HG02678 (cell line): ENCODE data around the gene NQO1.
"Not testable (repeated sequence)": the region's sequence is repeated elsewhere in the genome, so short reads cannot be mapped to it uniquely, and the experiment has no call there.

Experiments
- ATAC-seq: cut with Tn5 transposase; IDR thresholded peaks from one replicate; pipeline ENCODE4 v1.9.1; 2021; ENCODE audit warnings: mild to moderate bottlenecking, moderate library complexity; ENCODE audit not compliant: unreplicated experiment

The NQO1 gene

DNA sequence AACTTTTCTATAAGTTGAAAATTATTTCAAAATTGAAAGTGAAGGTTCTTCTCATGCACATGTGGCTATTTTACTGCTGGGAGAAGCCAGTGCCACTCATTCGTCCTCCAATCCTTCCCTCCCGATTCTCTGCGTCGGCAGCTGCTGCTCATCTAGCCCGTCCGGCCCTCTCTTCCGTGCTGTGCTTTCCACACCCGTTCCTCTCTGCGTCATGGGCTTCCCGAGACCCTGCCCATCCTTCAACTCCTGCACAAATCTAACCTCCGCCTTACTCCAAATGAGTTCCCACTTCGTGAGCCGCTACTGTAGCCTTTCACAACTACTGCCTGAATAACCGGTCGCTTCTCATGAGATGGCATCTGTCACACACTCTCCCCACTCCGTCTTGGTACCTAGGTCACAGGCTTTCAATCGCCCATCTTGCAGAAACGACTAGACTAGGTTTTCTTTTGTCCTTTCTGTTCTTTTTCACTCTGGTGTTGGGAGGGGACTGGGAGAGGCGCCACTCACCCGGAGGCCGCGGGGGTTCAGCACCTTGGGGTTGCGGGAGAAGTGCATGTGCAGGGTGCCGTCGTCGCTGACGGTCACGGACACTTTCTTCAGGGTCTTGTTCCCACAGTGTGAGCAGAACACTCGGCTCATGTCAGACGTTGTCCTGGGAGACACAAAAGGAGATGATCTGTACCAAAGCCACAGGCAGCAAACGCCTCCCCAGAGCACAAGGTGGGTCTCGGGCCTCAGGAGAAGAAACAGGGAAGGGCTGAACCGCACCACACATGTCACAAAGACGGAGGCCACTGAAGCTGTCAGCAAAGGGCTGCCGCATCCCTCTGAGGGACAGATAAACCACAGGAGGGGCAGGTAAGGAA lies 18.2 kb upstream of the NQO1 start:
- no peak for ATAC-seq

DNA sequence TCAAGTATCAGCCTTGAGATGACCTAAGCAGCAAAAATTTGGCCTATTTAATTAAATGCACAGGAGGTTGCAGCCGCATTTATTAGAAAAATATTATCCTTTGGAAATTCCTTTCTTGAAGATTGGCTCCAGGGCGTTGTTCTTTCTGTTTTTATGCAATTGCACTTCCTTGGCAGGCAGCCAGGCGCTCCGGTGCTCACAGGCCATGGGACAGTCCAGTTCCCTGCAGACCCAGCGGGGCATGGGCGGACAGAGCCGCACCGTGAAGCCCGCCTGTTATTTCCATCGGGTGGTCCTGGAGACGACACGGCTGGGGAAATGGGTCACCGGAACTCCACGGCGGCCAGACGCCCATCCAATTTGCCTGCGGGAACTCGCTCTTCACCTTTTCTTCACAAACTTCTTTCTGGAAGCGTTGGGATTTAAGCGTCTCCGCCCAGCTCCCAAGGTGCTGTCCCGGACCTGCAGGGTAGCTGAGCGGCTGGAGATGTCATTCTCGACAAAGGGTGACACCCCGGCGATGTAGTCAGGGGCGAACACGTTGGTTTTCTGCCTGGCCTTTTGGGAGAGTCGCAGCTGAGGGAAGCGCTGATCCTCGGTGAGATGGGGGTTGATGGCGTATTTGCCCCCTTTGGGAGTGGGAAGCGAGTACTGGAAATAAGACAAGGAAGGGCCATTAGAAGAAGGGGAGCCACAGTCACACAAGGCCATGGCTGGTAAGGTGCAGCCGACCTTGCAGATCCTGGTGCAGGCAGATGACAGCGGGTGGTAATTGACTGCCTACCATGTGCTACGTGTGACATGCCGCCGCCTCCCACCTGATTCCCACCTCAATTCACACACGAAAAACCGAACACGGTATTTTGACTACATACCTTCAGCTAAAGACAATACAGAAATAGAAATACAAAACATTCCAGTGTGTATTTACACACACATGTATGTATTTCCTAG lies 15.9 kb upstream of the NQO1 start:
- ATAC-seq = no peak

DNA sequence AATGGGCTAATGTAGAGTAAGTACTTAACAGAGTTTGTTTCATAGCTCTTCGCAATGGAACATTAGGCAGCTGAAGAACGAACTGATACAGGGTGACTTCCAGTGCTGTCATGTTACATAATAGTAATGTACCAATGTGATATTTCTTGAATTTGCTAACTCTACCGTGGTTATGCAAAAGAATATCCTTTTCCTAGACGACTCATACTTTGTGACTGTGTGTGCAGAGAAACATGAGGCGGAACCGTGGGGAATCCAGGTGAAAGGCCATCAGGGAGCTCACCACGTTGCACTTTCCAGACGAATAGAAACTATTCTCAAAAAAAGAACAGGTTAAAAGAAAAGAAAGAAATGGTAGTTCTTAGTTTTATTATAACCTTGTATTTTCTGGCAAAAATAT lies 15.2 kb upstream of the NQO1 start:
- ATAC-seq = no peak

DNA sequence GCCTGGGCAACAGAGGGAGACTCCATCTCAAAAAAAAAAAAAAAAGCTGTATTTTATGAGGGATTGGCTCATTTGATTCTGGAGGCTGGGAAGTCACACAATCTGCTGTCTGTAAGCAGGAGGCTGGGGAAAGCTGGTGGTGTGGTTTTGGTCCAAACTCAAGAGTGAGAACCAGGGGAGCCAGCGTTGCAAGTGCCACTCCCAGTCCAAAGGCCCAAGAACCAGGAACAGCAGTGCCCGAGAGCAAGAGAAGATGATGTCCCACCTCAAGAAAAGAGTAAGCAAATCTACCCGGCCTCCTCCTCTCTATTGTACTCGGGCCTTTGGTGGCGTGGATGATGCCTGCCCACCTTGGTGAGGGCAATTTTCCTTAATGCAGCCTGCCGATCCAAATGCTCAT lies 5.7 kb upstream of the NQO1 start:
- no peak for ATAC-seq

DNA sequence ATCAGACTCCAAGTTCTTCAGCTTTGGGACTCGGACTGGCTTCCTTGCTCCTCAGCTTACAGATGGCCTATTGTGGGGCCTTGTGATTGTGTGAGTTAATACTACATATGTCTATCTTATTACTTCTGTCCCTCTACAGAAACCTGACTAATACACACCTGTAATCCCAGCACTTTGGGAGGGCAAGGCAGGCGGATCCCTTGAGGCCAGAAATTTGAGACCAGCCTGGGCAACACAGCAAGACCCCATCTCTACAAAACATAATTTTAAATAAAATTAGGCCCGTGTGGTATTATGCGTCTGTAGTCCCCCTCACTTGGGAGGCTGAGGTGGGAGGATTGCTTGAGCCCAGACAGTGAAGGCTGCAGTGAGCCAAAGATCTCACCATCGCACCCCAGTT lies 4.9 kb upstream of the NQO1 start:
- not testable (repeated sequence) for ATAC-seq

DNA sequence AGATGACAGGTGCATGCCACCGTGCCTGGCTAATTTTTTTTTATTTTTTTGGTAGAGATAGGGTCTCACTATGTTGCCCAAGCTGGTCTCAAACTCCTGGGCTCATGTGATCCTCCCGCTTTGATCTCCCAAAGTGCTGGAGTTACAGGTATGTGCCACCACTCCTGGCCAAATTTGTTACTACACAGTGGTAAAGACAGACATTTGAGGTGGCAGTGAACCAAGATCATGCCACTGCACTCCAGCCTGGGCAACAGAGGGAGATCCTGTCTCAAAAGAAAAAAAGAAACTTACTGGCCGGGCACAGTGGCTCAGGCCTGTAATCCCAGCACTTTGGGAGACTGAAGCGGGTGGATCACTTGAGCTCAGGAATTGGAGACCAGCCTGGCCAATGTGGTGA lies 2.7 kb upstream of the NQO1 start:
- not testable (repeated sequence) for ATAC-seq

DNA sequence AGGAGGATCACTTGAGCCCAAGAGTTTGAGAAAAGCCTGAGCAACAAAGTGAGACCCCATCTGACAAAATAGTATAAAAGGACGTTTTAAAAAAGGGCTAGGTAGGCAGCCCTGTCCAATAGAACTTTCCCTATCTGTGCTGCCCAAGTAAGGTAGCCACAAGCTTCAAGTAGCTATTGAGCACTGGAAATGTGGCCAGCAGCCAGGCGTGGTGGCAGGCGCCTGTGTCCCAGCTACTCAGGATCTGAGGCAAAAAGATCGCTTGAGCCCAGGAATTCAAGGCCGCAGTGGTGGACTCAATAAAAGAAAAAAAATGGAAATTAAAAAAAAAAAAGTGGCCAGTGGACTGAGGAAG lies 1.5 kb upstream of the NQO1 start:
- ATAC-seq = no peak

DNA sequence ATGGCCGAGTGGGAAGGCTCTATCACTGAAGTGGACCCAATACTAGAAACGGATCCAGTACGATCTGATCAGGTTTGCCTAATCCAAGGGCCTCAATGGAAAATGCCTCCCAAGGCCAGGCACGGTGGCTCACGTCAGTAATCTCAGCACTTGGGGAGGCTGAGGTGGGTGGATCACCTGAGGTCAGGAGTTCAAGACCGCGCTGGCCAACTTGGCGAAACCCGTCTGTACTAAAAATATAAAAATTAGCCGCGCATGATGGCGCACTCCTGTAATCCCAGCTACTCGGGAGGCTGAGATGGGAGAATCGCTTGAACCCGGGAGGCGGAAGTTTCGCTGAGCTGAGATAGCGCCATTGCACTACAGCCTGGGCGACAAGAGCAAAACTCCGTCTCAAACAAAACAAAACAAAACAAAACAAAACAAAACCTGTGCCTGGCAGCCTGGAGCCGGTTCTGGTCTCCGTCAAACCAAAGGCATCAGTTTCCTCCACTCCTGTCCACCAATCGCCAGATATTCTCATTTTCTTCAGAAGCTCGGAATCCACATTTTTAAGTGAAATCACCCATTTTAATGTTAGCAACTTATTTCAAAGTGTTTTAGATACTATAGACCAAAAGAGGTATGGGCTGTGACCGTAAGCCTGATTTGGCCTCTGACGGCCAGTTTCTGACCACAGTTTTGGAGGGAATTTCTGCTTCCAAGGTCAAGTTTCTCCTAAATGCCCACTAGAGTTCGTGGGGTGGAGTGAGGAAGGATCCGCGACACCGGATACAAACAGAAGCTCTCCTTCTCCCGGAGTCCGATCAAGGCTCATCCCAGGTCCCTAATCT lies 664 bp downstream of the NQO1 start:
- no peak for ATAC-seq

DNA sequence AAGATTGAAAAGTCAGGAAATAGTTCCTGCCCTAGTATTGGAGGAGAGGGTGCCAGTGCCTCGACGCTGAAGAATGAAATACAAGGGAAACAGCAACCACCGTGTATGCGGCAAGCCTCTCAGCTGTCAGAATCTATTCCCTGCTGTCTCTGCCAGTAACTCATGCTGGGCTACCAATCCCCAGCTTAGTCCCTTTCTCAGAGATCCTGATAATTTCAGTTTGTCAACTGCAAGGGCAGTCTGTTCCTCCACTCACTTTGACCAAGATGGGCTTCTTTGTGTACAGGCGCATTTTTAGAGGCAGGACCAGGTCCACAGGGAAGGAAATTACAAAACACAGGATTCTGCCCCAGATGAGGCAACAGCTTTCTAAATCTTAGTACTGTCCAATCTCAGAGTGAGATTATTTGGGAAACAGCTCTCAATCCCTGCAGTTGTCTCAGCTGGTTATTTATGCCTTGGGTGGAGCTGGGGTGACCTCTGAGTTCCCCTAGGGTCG lies 1.3 kb downstream of the NQO1 start:
- no peak for ATAC-seq

DNA sequence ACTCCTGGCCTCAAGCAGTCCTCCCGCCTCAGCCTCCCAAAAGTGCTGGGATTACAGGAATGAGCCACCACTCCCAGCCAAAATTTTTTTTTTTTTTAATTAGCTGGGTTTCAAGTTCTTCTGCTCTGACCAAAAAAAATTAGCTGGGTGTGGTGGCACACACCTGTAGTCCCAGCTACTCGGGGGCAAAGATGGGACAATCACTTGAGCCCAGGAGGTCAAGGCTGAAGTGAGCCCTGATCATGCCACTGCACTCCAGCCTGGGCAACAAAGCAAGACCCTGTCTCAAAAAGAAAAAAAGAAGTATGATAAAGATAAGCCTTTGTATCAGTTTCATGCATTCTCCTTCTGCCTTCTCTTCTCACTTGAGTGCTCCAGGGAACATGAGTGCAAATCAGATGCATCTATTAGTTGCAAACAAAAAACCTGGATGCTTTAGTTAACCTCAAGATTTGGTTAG lies 1.9 kb downstream of the NQO1 start:
- no peak for ATAC-seq

DNA sequence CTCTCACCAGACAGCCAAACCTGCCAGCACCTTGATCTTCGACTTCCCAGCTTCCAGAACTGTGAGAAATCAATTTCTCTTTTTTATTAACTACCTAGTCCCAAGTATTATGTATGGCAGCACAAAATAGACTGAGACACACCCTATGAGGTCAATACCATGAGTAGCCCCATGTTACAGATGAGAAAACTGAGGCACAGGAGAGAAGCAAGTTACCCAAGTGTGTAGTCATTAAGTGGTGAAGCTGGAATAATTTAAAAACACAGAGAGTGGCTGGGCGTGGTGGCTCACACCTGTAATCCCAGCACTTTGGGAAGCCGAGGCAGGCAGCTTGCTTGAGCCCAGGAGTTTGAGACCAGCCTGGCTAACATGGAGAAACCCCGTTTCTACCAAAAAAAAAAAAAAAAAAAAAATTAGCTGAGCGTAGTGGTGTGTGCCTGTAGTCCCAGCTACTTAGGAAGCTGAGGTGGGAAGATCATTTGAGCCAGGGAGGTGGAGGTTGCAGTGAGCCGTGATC lies 4.9 kb downstream of the NQO1 start:
- ATAC-seq = no peak

DNA sequence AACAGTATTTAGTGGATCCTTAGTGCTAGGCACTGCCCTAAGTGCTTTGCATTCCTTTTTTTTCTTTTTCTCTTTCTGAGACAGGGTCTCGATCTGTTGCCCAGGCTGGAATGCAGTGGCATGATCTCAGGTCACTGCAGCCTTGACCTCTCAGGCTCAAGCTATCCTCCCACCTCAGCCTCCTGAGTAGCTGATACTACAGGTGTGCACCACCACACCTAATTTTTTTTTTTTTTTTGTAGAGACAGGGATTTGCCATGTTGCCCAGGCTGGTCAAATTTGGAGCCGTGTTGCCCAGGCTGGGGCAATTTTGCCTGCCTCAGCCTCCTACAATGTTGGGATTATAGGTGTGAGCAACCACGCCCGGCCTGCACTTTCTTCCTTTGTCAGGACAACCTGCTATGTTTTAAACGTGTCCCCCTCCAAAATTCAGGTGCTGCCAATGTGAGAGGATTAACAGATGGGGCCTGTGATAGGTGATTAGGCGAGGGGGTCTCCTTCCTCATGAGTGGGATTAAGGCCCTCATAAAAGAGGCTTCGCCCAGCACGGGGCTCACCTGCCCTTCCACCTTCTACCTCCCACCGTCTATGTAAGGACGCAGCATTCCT lies 5.4 kb downstream of the NQO1 start:
- ATAC-seq = no peak

DNA sequence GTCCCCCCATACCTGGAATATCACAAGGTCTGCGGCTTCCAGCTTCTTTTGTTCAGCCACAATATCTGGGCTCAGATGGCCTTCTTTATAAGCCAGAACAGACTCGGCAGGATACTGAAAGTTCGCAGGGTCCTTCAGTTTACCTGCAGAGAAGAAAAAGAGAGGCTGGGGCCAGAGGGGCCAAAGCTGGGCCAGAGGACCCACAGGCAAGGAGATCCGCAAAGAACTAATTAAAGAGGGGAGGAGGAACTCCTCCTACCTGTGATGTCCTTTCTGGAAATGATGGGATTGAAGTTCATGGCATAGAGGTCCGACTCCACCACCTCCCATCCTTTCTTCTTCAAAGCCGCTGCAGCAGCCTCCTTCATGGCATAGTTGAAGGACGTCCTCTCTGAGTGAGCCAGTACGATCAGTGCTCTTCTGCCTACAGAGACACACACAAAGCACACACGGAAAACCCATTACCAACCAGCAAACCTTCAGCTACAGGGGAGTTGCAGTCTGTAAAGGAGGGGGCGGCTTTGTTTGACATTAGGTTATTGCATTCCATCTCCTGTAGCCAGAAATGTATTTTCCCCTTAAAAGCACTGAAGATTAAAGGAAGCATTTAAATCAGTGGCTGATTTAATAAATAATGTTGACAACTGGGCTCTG lies 8.1 kb downstream of the NQO1 start:
- ATAC-seq = no peak

DNA sequence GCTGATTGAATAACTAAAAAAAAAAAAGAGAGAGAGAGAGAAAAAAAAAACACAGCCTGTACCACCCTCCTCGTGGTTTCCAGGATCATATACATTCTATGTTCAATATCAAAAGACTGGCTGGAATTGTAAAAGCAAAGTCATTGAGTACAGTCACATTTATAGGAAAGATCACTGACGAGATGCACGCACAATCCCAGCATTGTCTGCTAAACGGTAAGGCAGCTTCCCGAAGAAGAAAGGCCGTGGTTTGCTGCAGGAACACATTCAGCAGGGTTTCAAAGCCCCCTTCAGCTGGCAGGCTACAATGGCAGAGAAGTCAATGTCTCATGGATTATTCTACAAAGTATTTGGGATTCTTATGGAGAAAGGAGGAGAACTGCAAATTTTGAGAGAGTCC lies 9.3 kb downstream of the NQO1 start:
- no peak for ATAC-seq

DNA sequence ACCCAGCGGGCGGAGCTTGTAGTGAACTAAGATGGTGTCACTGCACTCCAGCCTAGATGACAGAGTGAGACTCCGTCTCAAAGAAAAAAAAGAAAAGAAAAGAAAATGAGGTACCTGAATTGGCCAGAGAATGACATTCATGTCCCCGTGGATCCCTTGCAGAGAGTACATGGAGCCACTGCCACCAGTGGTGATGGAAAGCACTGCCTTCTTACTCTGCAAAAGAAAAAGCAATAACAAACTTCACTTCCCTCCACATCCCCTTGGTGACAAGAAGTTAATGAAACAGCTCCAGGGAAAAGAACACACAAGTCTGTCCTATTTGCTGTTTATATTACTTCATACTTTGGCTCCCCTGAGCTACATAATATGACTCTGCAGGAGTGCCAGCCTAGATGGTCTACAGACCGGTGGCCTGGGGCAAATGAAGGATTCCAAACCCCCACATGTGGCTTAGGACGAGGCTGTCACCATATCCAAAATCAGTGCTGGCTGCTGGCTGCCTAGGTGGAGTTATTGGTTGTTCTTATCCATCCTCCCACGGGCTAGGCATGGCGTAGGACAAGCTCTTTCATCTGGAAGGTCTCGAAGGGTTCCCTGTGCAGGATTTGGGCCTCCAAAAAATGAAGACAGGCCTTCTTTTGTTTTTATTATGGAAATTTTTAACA lies 13.3 kb downstream of the NQO1 start:
- no peak for ATAC-seq

DNA sequence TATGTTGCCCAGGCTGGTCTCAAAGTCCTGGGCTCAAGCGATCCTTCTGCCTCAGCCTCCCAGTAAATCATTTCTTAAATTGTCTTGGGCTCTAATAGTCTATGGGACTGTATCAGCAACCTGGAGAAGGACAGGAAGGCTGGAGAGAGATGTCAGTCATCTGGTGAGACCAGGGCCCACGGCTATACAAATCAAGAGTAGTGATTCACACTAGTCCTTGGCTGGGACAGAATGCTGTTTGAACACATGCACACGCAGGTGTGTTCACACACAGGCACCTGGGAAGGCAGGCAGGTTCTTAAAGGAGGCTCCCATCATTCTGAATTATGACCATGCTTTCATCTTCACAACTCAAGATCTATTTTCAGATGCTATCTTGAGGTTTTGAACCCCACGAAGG lies 14.1 kb downstream of the NQO1 start:
- no peak for ATAC-seq

DNA sequence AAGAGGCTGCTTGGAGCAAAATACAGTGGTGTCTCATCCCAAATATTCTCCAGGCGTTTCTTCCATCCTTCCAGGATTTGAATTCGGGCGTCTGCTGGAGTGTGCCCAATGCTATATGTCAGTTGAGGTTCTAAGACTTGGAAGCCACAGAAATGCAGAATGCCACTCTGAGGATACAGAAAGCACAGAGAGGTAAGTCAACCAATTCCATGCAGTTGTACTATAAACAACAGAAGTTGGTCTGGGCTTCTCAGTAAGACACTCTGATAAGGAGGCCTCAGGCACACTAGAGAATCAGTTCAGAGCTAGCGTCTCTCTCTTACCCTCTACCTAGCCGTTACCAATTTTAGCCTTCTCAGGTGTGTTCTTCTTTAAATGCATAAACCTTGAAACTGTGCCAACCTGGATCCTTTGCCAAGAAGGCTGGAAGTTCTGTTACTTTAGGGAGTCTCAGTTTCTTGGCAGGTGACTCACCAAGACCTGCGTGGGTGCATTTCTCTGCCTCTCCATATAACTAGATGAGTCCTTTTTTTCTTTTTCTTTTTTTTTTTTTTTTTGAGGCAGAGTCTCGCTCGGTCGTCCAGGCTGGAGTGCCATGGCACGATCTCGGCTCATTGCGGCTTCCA lies 15.1 kb downstream of the NQO1 start:
- no peak for ATAC-seq

DNA sequence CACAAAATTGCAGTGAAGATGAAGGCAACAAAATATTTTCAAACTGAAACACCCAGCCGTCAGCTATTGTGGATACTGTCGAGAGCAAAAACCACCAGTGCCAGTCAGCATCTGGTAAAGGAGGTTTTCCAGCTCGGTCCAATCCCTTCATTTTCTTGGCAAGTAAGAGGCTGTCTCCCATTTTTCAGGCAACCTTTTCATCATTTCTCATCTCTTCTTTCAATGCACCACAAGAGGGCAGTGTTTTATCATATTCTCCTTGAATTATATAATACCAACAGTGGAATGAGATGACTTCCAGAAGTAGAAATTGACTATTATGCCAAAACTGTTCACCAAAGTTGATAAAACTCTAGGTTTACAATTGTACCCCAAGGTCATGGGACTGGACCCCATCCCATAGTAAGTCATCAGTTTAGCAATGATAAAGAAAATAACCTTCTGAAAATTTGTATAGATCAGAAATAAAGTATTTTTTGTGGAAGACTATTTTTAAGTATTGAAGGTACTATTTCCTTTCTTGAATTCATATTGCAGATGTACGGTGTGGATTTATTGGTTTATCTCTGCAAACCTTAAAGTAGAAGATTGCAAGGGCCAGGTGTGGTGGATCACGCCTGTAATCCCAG lies 16.8 kb downstream of the NQO1 start:
- no peak for ATAC-seq
